ENCODE data around the gene PLXNA1. TPM values are rescaled to one million over a fixed set of nuclear protein-coding genes. Genes with fewer than 3 reads are reported as not detected.
A peak's percentile ranks its signal among the peaks of the same experiment; 100 is the strongest.

PLXNA1 gene
- total and polyA plus RNA-seq, 9 of the 15 experiments (the other 6 are each of a cell fraction or from before 2014, with no cell fraction given) = 0.23 to 59.9 (median 16.8) TPM

DNA sequence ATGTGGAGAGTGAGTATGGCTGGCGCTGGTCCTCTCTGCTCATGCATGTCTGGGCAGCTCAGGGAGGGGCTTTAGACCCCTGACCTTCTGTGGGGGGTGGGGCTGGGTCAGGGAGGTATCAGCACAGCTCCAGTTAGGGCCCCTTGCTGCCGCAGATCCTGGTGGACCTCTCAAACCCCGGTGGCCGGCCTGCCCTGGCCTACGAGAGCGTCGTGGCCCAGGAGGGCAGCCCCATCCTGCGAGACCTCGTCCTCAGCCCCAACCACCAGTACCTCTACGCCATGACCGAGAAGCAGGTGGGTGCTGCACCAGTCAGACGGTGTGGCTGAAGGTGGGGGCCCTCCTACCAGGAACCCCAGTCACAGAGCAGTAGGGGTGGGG lies 20.2 kb downstream of the PLXNA1 start:
- no TSS peak for BruUV-seq (replicated peaks)
- in situ Hi-C loops (cut with MboI) (no loop called here), intact Hi-C loops (cut with micrococcal nuclease) (no loop called here)
- Histone ChIP-seq H3K4me1 (replicated peaks in 1 of 2; ENCODE audit: control insufficient read depth in 2 of 2, insufficient read depth in 2 of 2, low read length in 2 of 2) (peaks cover 0 to 22% of the 10 kb centered on the region in 2 experiments; a peak in 2 of 5 replicates), H3K9me1 (ENCODE audit: control insufficient read depth, insufficient read depth, low read length) (no peaks in the 10 kb centered on the region), H3K27me3 (ENCODE audit: control insufficient read depth in 2 of 2, insufficient read depth in 2 of 2, low read length in 2 of 2) (no peaks in the 10 kb centered on the region), H2AFZ (ENCODE audit: low read depth, low read length) (no peak overlapping the region), H3K9ac (ENCODE audit: insufficient read depth in 1 of 2, low read depth in 2 of 2, low read length in 2 of 2) (0 out of 4 replicates have a peak overlapping the region, but pooled peaks of 1 of the 2 experiments have one; percentile 5), H3K27ac (ENCODE audit: extremely low read depth, low read depth, low read length) (no peak overlapping the region), H3K4me3 (no peak overlapping the region), H3K4me2 (ENCODE audit: insufficient read depth, low read length) (no peak overlapping the region), H3K79me2 (ENCODE audit: control insufficient read depth, insufficient read depth, low read length) (peaks cover 17% of the 10 kb centered on the region; the same call in 2 of the 3 replicates), H3K36me3 (ENCODE audit: control insufficient read depth, insufficient read depth, low read length) (peaks cover 29% of the 10 kb centered on the region; the same call in 2 of the 3 replicates), H3K9me3 (replicated peaks; ENCODE audit: control insufficient read depth, insufficient read depth, low read depth, low read length) (no peaks in the 10 kb centered on the region), H4K20me1 (replicated peaks; ENCODE audit: control insufficient read depth, insufficient read depth, low read length) (peaks cover 14% of the 10 kb centered on the region; the same call in 1 of the 2 replicates)
- no peak for ATAC-seq
- FAIRE-seq = no peak
- ChIA-PET CTCF (ENCODE audit: low intra/inter-chr PET ratio) (no interaction called here), POLR2A (interaction anchor here (0.6 to 1.2 kb wide), 3 partner anchors 14 to 125 kb away, joined by 3 to 5 read pairs (median 3); no protein-coding TSS in a partner anchor)
- WGBS (ENCODE audit: insufficient coverage, low coverage, missing lambda C conversion rate) = 94% methylated on average over 11 of the region's 12 CpGs
- DNase-seq (ENCODE audit: extremely low read depth in 1 of 4, low spot score in 3 of 4) = no peak
- TF ChIP-seq, protein P1, sequence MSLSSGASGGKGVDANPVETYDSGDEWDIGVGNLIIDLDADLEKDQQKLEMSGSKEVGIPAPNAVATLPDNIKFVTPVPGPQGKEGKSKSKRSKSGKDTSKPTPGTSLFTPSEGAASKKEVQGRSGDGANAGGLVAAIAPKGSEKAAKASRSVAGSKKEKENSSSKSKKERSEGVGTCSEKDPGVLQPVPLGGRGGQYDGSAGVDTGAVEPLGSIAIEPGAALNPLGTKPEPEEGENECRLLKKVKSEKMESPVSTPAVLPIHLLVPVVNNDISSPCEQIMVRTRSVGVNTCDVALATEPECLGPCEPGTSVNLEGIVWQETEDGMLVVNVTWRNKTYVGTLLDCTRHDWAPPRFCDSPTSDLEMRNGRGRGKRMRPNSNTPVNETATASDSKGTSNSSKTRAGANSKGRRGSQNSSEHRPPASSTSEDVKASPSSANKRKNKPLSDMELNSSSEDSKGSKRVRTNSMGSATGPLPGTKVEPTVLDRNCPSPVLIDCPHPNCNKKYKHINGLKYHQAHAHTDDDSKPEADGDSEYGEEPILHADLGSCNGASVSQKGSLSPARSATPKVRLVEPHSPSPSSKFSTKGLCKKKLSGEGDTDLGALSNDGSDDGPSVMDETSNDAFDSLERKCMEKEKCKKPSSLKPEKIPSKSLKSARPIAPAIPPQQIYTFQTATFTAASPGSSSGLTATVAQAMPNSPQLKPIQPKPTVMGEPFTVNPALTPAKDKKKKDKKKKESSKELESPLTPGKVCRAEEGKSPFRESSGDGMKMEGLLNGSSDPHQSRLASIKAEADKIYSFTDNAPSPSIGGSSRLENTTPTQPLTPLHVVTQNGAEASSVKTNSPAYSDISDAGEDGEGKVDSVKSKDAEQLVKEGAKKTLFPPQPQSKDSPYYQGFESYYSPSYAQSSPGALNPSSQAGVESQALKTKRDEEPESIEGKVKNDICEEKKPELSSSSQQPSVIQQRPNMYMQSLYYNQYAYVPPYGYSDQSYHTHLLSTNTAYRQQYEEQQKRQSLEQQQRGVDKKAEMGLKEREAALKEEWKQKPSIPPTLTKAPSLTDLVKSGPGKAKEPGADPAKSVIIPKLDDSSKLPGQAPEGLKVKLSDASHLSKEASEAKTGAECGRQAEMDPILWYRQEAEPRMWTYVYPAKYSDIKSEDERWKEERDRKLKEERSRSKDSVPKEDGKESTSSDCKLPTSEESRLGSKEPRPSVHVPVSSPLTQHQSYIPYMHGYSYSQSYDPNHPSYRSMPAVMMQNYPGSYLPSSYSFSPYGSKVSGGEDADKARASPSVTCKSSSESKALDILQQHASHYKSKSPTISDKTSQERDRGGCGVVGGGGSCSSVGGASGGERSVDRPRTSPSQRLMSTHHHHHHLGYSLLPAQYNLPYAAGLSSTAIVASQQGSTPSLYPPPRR (CRISPR knock-in tag; IDR thresholded peaks at IDR 0.05; ENCODE audit: borderline replicate concordance) = no peak
- TF ChIP-seq TBL1XR1 (IDR thresholded peaks at IDR 0.05; ENCODE audit: low read length in 2 of 2) (no peak), TCF3 (CRISPR knock-in tag; IDR thresholded peaks at IDR 0.05) (no peak), MED1 (CRISPR knock-in tag; IDR thresholded peaks at IDR 0.05; ENCODE audit: borderline replicate concordance) (no peak), SAP30 (IDR thresholded peaks at IDR 0.05; ENCODE audit: borderline replicate concordance, insufficient read depth, low read depth, low read length, poor library complexity, severe bottlenecking) (no peak), POLR3A (IDR thresholded peaks at IDR 0.05; ENCODE audit: borderline replicate concordance, extremely low read depth, insufficient read depth, insufficient read length) (no peak), ZNF3 (CRISPR knock-in tag; IDR thresholded peaks at IDR 0.05) (no peak), NFRKB (IDR thresholded peaks at IDR 0.05; ENCODE audit: low read depth) (no peak), SPI1 (IDR thresholded peaks at IDR 0.05; ENCODE audit: borderline replicate concordance, low read depth, low read length) (no peak), SIN3A (IDR thresholded peaks at IDR 0.05; ENCODE audit: borderline replicate concordance in 2 of 2, control insufficient read depth in 1 of 2, low read depth in 2 of 2, low read length in 2 of 2) (no peak)
- TF ChIP-seq, protein P2, sequence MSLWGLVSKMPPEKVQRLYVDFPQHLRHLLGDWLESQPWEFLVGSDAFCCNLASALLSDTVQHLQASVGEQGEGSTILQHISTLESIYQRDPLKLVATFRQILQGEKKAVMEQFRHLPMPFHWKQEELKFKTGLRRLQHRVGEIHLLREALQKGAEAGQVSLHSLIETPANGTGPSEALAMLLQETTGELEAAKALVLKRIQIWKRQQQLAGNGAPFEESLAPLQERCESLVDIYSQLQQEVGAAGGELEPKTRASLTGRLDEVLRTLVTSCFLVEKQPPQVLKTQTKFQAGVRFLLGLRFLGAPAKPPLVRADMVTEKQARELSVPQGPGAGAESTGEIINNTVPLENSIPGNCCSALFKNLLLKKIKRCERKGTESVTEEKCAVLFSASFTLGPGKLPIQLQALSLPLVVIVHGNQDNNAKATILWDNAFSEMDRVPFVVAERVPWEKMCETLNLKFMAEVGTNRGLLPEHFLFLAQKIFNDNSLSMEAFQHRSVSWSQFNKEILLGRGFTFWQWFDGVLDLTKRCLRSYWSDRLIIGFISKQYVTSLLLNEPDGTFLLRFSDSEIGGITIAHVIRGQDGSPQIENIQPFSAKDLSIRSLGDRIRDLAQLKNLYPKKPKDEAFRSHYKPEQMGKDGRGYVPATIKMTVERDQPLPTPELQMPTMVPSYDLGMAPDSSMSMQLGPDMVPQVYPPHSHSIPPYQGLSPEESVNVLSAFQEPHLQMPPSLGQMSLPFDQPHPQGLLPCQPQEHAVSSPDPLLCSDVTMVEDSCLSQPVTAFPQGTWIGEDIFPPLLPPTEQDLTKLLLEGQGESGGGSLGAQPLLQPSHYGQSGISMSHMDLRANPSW (CRISPR knock-in tag; IDR thresholded peaks at IDR 0.05) = no peak
- TF ChIP-seq, protein P3, sequence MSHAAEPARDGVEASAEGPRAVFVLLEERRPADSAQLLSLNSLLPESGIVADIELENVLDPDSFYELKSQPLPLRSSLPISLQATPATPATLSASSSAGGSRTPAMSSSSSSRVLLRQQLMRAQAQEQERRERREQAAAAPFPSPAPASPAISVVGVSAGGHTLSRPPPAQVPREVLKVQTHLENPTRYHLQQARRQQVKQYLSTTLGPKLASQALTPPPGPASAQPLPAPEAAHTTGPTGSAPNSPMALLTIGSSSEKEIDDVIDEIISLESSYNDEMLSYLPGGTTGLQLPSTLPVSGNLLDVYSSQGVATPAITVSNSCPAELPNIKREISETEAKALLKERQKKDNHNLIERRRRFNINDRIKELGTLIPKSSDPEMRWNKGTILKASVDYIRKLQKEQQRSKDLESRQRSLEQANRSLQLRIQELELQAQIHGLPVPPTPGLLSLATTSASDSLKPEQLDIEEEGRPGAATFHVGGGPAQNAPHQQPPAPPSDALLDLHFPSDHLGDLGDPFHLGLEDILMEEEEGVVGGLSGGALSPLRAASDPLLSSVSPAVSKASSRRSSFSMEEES (CRISPR knock-in tag; IDR thresholded peaks at IDR 0.05) = no peak

Data from K562 (cell line).